T-helper 22 cell (primary cell): ENCODE data around the gene MPP7.
"Not testable (repeated sequence)": the region's sequence is repeated elsewhere in the genome, so short reads cannot be mapped to it uniquely, and the experiment has no call there.

Source experiments
- DNase-seq: peaks from one replicate; pipeline ENCODE4 v3.0.0-alpha.2; 2020; ENCODE audit warnings: low read depth

Gene MPP7

GRCh38 chr10:28302638-28303488 lies at the start of gene MPP7:
Gene MPP7 (minus strand): TSS chr10:28303064. CDS start chr10:28238604, 64,460 bp downstream.
- DNase-seq = peak; percentile 91

- DNase-seq = no peak
These were observed 47.0 kb upstream of the MPP7 start for GRCh38 chr10:28349892-28350291.

- no peak for DNase-seq
These were observed 41.4 kb upstream of the MPP7 start for GRCh38 chr10:28343987-28344895.

GRCh38 chr10:28343252-28343651 lies 40.4 kb upstream of the MPP7 start:
- no peak for DNase-seq

- DNase-seq = not testable (repeated sequence)
These were observed 38.8 kb upstream of the MPP7 start for GRCh38 chr10:28341679-28342078.

GRCh38 chr10:28332726-28333125 lies 29.9 kb upstream of the MPP7 start:
- DNase-seq = no peak

- DNase-seq = no peak
These were observed 29.0 kb upstream of the MPP7 start for GRCh38 chr10:28331841-28332240.

- DNase-seq = no peak
These were observed 28.2 kb upstream of the MPP7 start for GRCh38 chr10:28331066-28331465.

- no peak for DNase-seq
These were observed 25.5 kb upstream of the MPP7 start for GRCh38 chr10:28328346-28328745.

- no peak for DNase-seq
These were observed 24.6 kb upstream of the MPP7 start for GRCh38 chr10:28327491-28327880.

GRCh38 chr10:28326516-28327490 lies 23.9 kb upstream of the MPP7 start:
- DNase-seq = no peak

- no peak for DNase-seq
These were observed 17.9 kb upstream of the MPP7 start for GRCh38 chr10:28320799-28321198.

GRCh38 chr10:28320090-28320489 lies 17.2 kb upstream of the MPP7 start:
- DNase-seq = no peak

- not testable (repeated sequence) for DNase-seq
These were observed 16.2 kb upstream of the MPP7 start for GRCh38 chr10:28319061-28319460.

GRCh38 chr10:28318626-28319025 lies 15.8 kb upstream of the MPP7 start:
- DNase-seq = no peak

- DNase-seq = no peak
These were observed 14.9 kb upstream of the MPP7 start for GRCh38 chr10:28317760-28318159.

GRCh38 chr10:28316696-28317095 lies 13.8 kb upstream of the MPP7 start:
- DNase-seq = no peak

GRCh38 chr10:28315140-28315539 lies 12.3 kb upstream of the MPP7 start:
- DNase-seq = no peak

- DNase-seq = no peak
These were observed 11.3 kb upstream of the MPP7 start for GRCh38 chr10:28314211-28314610.

GRCh38 chr10:28312572-28312971 lies 9.7 kb upstream of the MPP7 start:
- DNase-seq = no peak

- DNase-seq = no peak
These were observed 8.2 kb upstream of the MPP7 start for GRCh38 chr10:28311104-28311503.

- no peak for DNase-seq
These were observed 4.4 kb upstream of the MPP7 start for GRCh38 chr10:28307267-28307666.
